Measurements from ENCODE around the gene NFATC1. TPM values are rescaled to one million over a fixed set of nuclear protein-coding genes. Genes with fewer than 3 reads are reported as not detected.

The NFATC1 gene
- polyA plus RNA-seq, 4 donors: 5.5 to 14.8 (median 7.1) TPM

- DNase-seq (ENCODE audit: low read depth in 4 of 4, low spot score in 3 of 4): no peak
Measured at GRCh38 chr18:79483971-79484491, 88.3 kb downstream of the NFATC1 start.

GRCh38 chr18:79484661-79485621, 89.2 kb downstream of the NFATC1 start:
- no peak for DNase-seq (ENCODE audit: low read depth in 4 of 4, low spot score in 3 of 4)

- DNase-seq (ENCODE audit: low read depth in 4 of 4, low spot score in 3 of 4): no peak
Measured at GRCh38 chr18:79485788-79486355, 90.1 kb downstream of the NFATC1 start.

- DNase-seq (ENCODE audit: low read depth in 4 of 4, low spot score in 3 of 4): no peak
Measured at GRCh38 chr18:79486356-79487182, 90.8 kb downstream of the NFATC1 start.

GRCh38 chr18:79487183-79487800, 91.6 kb downstream of the NFATC1 start:
- no peak for DNase-seq (ENCODE audit: low read depth in 4 of 4, low spot score in 3 of 4)

- DNase-seq (ENCODE audit: low read depth in 4 of 4, low spot score in 3 of 4): no peak
Measured at GRCh38 chr18:79487801-79488201, 92.1 kb downstream of the NFATC1 start.

DNA sequence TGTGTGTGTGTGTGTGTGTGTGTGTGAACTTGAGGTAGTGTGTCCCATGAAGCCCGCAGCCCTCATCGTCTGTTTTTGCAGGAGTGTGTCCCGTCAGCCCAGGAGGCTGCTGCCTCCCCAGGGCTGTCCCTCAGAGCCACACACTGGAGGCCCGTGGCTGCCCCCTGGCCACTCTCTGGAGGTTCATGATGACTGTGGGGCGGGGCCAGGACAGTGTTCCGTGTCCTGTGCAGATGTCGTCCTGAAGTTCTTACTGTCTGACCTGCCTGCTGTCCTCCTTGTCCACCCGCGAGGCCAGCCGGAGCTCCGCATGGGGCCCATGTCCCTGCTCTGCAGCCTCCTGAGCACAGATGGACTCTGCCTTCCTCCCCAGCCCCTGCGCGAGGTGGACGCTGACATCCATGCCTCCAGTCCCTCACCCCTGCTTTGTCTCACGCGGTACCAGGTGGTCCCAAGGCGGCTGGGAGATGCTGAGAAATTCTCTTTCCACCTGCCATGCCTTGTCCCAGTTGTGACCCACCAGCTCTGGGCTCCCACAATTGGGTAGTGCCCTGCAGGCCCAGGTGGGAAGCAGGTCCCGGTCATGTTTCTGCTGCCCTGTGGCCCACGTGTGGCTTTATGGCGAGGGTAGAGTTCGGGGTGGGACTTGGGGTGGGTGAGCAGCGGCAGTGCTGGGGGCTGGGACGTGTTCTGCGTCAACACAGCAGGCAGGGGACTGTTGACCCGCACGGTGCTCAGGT, 92.8 kb downstream of the NFATC1 start:
- DNase-seq (ENCODE audit: low read depth in 4 of 4, low spot score in 3 of 4): no peak

DNA sequence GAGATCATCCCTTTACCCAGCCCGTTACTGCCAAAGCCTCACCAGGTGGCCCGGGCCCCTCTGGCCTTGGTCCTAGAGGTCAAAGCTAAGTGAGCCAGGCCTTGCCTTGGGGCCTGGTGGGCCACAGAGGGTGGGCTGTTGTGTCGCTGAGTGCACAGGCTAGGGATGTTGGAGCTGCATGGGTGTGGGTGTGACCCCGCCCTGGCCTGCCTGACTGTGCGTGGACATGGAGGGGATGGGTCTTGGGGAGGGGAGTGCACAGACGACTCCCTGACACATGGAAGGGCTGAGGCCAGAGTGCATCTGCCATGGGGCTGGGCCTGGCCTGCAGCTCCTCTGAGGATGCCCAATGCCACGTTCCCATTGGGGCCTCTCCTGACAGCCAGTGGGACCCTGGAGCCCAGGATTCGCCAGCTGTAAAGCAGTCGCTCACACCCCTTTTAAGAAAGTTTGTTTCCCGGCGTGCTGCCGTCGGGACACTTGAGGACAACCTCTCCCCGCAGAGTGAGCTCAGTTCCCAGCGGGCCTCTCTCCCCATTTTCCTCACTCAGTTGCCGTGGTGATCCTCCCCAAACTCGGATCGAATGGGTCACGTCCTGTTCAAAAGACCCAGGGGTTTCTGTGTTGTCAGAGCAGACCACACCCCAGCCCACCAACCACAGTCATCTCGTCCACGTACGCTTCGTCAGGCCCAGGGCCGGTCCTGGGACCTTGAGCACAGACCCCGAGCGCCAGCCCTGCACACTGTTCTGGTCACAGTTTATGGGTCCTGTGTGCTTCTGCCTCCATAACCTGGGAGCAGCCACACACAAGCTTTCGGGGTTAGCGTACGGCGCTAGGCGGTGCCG, 93.5 kb downstream of the NFATC1 start:
- DNase-seq (ENCODE audit: low read depth in 4 of 4, low spot score in 3 of 4): no peak

DNA sequence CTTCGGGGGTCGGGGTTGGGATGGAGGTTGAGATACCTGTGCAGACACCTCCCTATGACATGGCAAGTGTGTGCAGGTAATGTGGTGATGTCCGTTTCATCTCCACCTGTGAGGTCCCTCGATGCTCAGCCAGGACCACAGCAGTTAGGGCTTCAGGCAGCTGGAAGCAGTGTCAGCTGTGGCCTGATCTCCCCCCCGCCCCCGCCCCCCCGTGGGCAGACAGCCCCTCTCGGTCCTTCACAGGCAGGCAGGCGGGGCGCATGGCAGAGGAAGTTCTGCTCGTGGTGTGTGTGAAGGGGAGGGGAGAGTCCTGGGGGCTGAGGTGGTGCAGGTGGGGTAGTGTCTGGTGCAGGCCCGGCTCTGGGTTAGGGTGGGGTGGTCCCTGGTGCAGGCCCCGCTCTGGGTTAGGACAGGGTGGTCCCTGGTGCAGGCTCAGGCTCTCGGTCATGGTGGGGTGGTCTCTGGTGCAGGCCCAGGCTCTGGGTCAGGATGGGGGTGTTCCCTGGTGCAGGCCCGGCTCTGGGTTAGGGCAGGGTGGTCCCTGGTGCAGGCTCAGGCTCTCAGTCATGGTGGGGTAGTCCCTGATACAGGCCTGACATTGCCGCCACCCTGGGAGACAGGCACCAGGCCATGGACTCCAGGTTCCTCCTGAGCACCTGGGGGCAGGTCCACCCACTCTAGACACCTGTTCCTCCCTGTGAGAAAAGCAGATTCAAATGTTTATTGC, 94.3 kb downstream of the NFATC1 start:
- DNase-seq (ENCODE audit: low read depth in 4 of 4, low spot score in 3 of 4): no peak

- no peak for DNase-seq (ENCODE audit: low read depth in 4 of 4, low spot score in 3 of 4)
Measured at GRCh38 chr18:79490626-79491041, 94.9 kb downstream of the NFATC1 start.

- DNase-seq (ENCODE audit: low read depth in 4 of 4, low spot score in 3 of 4): no peak
Measured at GRCh38 chr18:79491081-79491551, 95.4 kb downstream of the NFATC1 start.

GRCh38 chr18:79493211-79493800, 97.6 kb downstream of the NFATC1 start:
- no peak for DNase-seq (ENCODE audit: low read depth in 4 of 4, low spot score in 3 of 4)

DNA sequence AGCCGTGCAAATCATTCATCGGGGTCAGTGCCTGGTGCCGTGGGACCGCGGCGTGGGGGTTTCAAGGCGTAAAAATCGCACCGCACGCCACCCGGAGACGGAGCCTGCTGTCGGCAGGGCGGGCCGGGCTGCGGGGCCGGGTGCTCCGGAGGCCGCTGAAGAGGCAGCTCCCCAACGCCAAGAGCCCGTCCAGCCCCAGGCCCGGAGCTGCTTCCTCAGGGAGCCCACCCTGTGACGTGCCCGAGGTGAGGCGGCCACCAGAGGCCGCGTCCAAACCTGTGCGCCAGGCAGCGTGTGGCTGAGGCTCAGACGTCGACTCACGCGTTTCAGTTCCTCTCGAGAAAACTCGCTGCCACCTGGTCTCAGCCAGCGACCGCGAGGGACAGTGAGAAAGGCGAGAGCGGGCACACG, 98.1 kb downstream of the NFATC1 start:
- no peak for DNase-seq (ENCODE audit: low read depth in 4 of 4, low spot score in 3 of 4)

DNA sequence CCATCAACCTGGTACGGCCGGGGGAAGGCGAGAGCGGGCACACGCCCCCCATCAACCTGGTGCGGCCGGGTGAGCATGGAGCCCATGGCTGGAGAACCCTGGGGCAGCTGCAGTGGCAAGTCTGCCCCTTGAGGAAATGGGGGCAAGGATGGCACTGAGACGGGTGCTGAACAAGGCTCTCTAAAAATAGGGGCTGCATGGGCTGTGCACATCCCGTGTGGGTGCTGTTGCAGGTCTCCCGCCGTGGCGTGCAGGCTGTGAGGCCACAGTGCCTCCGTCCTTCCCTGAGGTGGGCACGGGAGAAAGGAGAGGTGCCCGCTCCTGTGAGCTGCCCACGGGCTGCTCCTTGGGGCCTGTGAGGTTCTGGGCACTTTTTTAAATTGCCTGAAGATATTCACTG, 99.2 kb downstream of the NFATC1 start:
- DNase-seq (ENCODE audit: low read depth in 4 of 4, low spot score in 3 of 4): no peak

DNA sequence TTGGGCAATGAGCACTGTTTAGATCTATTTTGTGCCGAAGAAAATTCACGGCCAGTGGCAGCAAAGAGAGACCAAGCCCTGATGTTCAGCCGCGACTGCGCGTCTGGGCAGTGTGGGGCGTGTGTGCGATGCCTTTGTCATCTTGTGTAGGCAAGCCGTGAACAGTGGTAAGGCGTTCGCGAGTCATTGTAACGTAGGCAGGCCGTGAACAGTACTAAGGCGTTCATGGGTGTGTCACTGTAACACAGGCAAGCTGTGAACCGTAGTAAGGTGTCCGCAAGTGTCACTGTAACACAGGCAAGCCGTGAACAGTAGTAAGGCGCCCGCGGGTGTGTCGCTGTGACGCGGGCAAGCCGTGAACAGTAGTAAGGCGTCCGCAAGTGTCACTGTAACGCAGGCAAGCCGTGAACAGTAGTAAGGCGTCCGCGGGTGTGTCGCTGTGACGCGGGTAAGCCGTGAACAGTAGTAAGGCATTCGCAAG, 99.9 kb downstream of the NFATC1 start:
- DNase-seq (ENCODE audit: low read depth in 4 of 4, low spot score in 3 of 4): no peak

DNA sequence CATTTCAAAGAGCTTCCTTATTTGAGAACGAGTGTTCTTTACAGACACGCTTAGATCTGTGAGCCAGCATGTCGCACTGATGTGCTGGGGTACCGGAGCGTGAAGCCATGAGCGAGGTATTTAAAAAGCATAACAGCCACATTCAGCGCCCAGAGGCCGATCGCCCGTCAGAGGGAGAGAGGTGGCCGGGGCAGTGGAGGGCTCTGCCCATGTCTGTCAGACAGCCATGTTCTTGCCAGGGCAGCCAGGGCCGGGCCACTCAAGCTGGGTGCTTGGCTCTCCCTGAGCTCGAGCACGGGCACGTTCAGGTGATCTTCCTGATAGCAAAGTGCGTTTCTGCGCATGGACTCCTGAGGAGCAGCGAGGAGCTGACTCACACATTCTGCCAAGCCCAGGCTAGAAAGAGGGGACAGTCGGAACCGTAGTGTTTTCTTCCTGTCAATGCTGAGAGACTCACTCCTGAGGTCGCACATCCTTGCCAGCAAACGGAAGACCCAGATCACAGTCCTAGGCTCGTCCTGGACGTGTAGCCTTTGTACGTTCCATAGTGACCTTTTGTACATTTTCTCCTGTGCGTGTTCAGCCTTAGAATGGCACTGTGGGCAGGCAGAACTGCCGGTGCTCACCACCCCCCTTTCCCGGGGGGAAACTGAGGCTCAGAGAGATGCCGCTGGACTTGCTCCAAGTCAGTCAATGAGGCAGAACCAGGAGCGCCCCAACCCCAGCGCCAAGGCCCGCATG, 100.7 kb downstream of the NFATC1 start:
- no peak for DNase-seq (ENCODE audit: low read depth in 4 of 4, low spot score in 3 of 4)

Measured in left renal pelvis (tissue), 4 donors.